ENCODE measurements around the gene ZNF608. TPM values are rescaled to one million over a fixed set of nuclear protein-coding genes. Genes with fewer than 3 reads are reported as not detected.

ZNF608 gene
- total RNA-seq, 1 experiment from 2014 or later: 17.5 TPM

DNA sequence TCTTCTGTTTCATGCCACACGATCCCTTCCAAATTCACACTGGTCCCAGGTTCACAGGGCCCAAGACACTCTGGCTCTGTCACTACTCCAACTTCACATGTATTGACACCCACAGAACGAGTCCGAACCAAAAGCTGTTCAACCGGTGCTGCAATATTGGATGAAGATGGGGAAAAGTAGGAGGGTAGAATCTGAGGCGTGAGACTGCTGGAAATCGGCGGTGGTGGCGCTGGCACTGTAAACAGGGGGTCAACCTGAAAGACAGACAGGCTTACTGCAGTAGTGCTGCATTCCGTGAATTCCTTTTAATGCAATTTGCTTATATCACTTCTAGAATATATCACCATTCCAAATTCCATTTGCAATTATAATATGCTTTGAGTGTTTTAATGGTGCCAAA is 45.4 kb downstream of the ZNF608 start:
- TF ChIP-seq, protein P1, sequence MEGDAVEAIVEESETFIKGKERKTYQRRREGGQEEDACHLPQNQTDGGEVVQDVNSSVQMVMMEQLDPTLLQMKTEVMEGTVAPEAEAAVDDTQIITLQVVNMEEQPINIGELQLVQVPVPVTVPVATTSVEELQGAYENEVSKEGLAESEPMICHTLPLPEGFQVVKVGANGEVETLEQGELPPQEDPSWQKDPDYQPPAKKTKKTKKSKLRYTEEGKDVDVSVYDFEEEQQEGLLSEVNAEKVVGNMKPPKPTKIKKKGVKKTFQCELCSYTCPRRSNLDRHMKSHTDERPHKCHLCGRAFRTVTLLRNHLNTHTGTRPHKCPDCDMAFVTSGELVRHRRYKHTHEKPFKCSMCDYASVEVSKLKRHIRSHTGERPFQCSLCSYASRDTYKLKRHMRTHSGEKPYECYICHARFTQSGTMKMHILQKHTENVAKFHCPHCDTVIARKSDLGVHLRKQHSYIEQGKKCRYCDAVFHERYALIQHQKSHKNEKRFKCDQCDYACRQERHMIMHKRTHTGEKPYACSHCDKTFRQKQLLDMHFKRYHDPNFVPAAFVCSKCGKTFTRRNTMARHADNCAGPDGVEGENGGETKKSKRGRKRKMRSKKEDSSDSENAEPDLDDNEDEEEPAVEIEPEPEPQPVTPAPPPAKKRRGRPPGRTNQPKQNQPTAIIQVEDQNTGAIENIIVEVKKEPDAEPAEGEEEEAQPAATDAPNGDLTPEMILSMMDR (IDR thresholded peaks at IDR 0.05; ENCODE audit: insufficient read depth in 1 of 2, low read depth in 1 of 2, low read length in 1 of 2, severe bottlenecking in 1 of 2, unreplicated experiment in 1 of 2): no peak
- CTCF ChIA-PET: no interaction called here
- H3K36me3 ChIP-seq (ENCODE audit: control insufficient read depth, insufficient read depth, low read length): no peaks in the 10 kb centered on the region
- POLR2A ChIA-PET: no interaction called here
- H3K9me3 ChIP-seq: no peaks in the 10 kb centered on the region
- Mint-ChIP-seq H3K9me3 (ENCODE audit: unreplicated experiment) (no peaks in the 10 kb centered on the region), H3K4me3 (ENCODE audit: unreplicated experiment) (no peak overlapping the region), H3K4me1 (ENCODE audit: low read depth, unreplicated experiment) (peaks cover 44% of the 10 kb centered on the region), H3K27ac (ENCODE audit: unreplicated experiment) (peak overlapping the region; percentile 42), H3K36me3 (ENCODE audit: insufficient read depth, unreplicated experiment) (peaks cover 17% of the 10 kb centered on the region), H3K27me3 (ENCODE audit: insufficient read depth, unreplicated experiment) (no peaks in the 10 kb centered on the region)
- H3K4me1 ChIP-seq: peaks cover 68% of the 10 kb centered on the region
- no peaks in the 10 kb centered on the region for H3K27me3 ChIP-seq (replicated peaks; ENCODE audit: control insufficient read depth, insufficient read depth, low read length)
- BruUV-seq (replicated peaks): no TSS peak
- intact Hi-C loops (cut with micrococcal nuclease; ENCODE audit: unreplicated experiment): no loop called here
- DNase-seq: peak; percentile 27 to 51
- H3K4me3 ChIP-seq (ENCODE audit: low read depth, low read length): no peak overlapping the region

- Histone ChIP-seq H3K9me3 (no peaks in the 10 kb centered on the region), H3K4me1 (peaks cover 64% of the 10 kb centered on the region), H3K27me3 (replicated peaks; ENCODE audit: control insufficient read depth, insufficient read depth, low read length) (no peaks in the 10 kb centered on the region), H3K4me3 (ENCODE audit: low read depth, low read length) (no peak overlapping the region), H3K36me3 (ENCODE audit: control insufficient read depth, insufficient read depth, low read length) (no peaks in the 10 kb centered on the region)
- no peak for DNase-seq
- CTCF ChIA-PET: no interaction called here
- peaks cover 44% of the 10 kb centered on the region for H3K4me1 Mint-ChIP-seq (ENCODE audit: low read depth, unreplicated experiment)
- no peaks in the 10 kb centered on the region for H3K9me3 Mint-ChIP-seq (ENCODE audit: unreplicated experiment)
- peaks cover 19% of the 10 kb centered on the region for H3K36me3 Mint-ChIP-seq (ENCODE audit: insufficient read depth, unreplicated experiment)
- intact Hi-C loops (cut with micrococcal nuclease; ENCODE audit: unreplicated experiment): no loop called here
- BruUV-seq (replicated peaks): no TSS peak
- POLR2A ChIA-PET: no interaction called here
- peak overlapping the region; percentile 14 for H3K4me3 Mint-ChIP-seq (ENCODE audit: unreplicated experiment)
- H3K27ac Mint-ChIP-seq (ENCODE audit: unreplicated experiment): peak overlapping the region; percentile 29
- TF ChIP-seq, protein P1 (IDR thresholded peaks at IDR 0.05; ENCODE audit: insufficient read depth in 1 of 2, low read depth in 1 of 2, low read length in 1 of 2, severe bottlenecking in 1 of 2, unreplicated experiment in 1 of 2): no peak
- no peaks in the 10 kb centered on the region for H3K27me3 Mint-ChIP-seq (ENCODE audit: insufficient read depth, unreplicated experiment)
These were observed 46.1 kb downstream of the ZNF608 start for GRCh38 chr5:124700333-124700732.

DNA sequence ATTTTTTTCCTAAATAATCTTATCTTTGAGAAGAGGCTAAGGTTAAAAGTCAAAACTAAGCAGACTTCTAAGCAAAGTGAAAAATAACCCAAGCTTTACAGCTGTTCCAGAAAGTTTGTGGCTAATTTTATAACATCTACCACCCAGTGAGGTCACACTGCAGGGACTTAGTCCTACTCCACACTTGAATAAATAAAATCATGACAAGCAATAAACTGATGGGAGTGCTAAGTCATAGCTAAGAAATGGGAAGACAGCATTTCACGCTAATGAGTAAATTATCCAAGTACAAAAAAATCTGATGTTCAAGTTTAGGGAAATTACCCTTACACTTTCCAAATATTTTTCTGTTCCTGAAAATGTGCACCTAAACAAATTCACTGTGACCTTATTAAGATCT is 47.7 kb downstream of the ZNF608 start:
- BruUV-seq (replicated peaks): no TSS peak
- TF ChIP-seq, protein P1 (IDR thresholded peaks at IDR 0.05; ENCODE audit: insufficient read depth in 1 of 2, low read depth in 1 of 2, low read length in 1 of 2, severe bottlenecking in 1 of 2, unreplicated experiment in 1 of 2): no peak
- Histone ChIP-seq H3K36me3 (ENCODE audit: control insufficient read depth, insufficient read depth, low read length) (no peaks in the 10 kb centered on the region), H3K4me3 (ENCODE audit: low read depth, low read length) (no peak overlapping the region), H3K4me1 (peaks cover 59% of the 10 kb centered on the region), H3K27me3 (replicated peaks; ENCODE audit: control insufficient read depth, insufficient read depth, low read length) (no peaks in the 10 kb centered on the region), H3K9me3 (no peaks in the 10 kb centered on the region)
- intact Hi-C loops (cut with micrococcal nuclease; ENCODE audit: unreplicated experiment): no loop called here
- Mint-ChIP-seq H3K4me1 (ENCODE audit: low read depth, unreplicated experiment) (peaks cover 44% of the 10 kb centered on the region), H3K4me3 (ENCODE audit: unreplicated experiment) (no peak overlapping the region), H3K27ac (ENCODE audit: unreplicated experiment) (peak overlapping the region; percentile 29), H3K27me3 (ENCODE audit: insufficient read depth, unreplicated experiment) (no peaks in the 10 kb centered on the region), H3K36me3 (ENCODE audit: insufficient read depth, unreplicated experiment) (peaks cover 19% of the 10 kb centered on the region), H3K9me3 (ENCODE audit: unreplicated experiment) (no peaks in the 10 kb centered on the region)
- CTCF ChIA-PET: no interaction called here
- no peak for DNase-seq
- POLR2A ChIA-PET: no interaction called here
